Stimulated activated CD4-positive, alpha-beta T cell treated with anti-CD3 and anti-CD28 coated beads, Interleukin-15, amount 100 ng/mL, for 48 hours (primary cell): ENCODE measurements around the gene CIAO2B.
"Not testable (repeated sequence)": the region's sequence is repeated elsewhere in the genome, so short reads cannot be mapped to it uniquely, and the experiment has no call there.

ENCODE experiments used
- DNase-seq, 2 donors: peaks; one replicate each; pipeline ENCODE4 v3.0.0-alpha.2; 2020; ENCODE audit warnings: low read depth in 2 of 2

CIAO2B gene

DNA sequence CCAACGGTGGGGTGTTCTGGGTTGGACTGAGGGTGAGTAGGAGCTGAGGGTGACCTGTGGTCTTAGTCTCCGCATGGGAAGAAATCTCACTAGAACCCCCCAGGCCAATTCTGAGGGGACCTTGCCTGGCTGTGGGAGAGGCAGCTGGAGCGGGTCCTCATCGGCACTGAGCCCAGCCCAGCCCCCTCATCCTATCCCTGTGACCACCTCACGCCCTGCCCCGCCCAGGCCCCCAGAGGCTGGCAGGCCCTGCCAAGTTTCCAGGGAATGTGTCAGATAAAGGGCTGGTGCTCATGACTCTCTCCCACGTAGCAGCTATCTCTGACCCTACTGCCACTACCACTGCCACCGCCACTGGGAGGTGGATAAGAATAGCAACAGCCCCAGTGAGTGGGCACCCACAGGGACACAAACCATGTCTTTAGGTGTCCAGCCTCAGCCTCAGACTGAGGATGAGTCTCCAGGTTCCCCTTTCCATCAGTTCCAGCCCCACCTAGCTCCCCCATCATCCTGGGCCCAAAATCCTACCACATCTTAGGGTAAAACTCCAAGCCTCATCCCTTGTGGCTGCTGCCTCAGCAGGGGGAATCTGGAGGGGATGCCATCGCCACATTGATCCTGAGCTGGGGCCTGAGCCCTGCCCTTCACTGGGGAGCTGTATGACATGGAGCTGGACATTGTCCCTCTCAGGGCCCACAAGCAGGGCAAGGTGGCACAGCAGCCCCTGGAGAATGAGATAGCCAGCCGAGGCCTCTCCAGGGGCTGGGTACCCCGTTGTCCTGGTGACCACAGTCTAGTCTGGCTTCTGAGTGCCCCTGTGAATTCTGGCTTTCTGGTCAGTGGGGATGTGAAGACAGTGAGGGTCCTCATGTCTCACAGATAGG lies 30.4 kb downstream of the CIAO2B start:
- DNase-seq = no peak

DNA sequence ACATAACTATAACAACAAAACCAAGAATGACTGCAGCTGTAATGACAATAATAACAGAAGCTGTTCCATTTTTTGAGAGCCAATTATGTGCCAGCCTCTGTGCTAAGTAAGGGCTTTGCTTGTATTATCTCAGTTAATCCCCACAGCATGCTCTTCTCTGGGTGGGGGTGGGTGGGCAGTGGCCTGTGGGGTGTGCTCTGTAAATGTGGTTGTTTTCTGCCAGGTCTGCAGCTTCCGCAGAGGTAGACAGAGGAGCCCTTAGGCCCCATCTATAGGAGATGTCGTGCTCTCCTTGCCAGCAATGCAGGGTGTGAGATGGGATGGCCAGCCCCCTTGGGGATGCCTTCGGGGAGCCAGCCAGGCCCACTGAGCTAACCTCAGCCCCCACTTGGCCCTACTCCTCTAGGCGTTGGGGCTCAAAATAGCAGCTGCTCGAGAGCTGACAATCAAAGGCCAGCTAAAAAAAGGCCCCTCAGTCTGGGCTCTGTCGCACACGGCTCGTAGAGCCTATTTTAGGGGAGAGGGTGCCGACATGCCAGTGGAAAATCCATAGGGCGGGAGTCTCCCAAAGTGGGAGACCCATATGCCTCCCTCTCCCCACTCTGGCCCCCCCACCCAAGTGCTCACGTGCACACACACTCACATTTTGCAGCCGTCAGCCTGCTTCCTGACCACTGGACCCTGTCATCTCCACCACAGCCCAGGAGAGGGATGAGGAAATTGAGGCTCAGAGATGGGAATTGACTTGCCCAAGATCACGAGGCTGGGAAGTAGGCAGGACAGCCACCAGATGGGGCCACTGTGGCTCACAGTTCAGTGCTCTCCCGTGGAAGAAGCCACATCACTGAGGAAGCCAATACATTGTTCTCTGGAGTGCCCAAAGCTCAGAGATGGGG lies 31.3 kb downstream of the CIAO2B start:
- DNase-seq = no peak

DNA sequence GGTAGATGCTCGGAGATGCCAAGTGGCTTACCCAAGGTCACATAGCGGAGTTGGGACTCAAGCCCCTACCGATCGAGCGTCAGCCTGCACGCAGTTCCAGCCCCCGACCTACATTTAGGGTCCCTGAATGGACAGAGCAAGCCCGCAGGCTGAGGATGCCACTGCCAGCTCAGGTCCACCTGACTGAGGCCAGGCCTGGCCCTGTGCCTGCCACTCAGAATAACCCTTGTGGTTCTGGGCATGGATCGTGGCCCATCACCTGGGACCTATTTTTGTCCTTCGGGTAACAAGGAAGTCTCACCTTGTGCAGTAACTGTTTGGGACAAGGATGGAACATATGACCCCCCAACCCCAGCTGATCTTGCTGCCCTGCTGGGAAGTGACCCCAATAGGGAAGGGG lies 32.6 kb downstream of the CIAO2B start:
- DNase-seq = no peak

DNA sequence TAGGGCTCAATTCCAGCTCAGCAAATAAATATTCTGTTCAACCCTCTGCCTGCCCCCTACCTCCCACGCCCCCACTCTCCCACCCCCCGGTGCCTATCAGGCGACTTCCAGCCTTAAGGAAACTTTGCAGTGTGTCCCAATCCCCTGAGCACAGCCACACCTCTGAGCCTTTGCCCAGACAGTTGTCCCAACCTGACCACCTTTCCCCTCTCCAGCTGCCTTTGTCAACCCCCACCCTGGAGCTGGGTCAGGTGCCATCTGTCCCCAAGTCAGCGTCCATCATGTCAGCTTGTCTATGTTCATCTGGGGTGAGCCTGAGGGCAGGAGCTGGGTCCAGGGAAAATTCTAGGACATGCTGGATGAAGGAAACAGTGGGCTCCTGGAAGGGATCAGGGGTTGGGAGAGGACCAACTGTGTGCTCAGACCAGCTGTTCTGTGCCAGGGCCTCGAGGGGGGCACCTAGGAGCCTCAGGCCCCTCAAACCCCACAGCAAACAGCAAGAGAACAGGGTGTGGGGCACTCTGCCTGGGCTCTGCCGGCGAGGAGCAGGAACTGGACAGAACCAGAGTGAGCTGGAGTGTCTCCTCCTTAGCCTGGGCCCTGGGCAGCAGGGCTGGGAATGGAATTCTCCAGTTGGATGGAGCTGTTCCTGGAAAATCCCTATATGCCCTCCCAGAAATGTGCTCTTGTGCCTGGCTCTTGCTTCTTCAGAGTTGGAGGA lies 33.3 kb downstream of the CIAO2B start:
- DNase-seq = no peak

DNA sequence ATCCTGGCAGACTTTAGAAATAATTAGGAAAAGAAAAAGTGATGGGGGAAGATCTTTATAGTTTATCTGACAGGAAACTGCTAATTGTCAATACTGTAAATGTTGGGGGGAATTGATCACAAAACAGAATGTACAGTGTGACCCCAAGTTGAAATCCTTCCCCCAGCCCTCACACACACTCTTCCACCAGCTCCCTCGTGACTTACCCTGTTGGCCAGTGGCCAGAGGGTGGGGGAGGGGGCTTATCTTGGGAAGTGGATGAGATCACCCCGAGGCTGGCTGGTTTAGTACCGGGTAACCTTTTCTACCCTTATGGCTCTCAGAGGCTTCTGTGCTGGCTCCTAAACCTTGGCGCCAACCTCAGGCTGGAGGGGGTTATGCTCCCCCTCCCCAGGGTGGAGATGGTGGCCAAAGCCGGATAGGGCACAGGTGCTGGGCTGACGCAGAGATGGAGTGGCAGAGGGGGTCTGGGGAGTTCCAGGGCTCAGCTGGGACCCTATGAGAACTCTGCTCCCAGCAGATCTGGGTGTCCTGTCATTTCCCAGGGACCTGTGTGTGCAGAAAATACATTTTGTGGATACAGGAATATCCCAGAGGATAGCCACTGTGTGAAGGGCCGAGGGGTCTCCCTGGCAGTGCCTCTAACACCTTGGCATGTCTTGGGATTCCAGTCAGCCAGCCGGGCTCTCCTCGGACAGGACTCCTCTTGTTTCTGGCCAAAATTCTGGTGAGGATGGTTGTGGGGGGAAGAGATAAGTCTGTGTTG lies 34.1 kb downstream of the CIAO2B start:
- DNase-seq = no peak

DNA sequence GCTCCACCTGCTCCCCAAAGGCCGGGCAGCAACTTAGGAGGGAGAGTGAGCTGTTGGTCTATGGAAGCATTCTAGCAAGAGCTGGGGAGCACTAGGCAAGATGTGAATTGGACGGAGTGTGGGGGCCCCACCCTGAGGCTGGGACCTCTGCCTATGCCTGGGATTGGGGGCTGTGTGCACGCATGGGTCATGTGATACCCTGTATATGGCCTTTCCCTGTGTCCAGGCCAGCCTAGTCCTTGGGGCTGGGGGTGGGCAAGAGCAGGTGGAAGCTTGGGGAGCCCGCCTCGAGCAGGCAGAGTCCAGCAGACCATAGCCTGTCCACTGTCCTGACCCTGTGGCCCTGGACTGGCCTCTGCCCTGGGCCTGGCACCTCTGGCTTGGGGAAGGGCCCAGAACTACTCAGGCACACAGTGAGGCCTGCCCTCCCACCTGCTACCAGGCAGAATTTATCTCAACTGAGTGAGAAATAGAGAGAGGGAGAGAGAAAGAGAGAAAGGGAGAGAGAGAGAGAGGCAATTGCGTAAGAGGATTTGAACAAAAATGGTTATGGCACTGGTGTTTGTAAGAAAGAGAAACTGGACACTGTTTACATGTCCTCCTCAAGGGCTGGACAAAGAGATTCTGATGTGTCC lies 34.8 kb downstream of the CIAO2B start:
- DNase-seq = no peak

DNA sequence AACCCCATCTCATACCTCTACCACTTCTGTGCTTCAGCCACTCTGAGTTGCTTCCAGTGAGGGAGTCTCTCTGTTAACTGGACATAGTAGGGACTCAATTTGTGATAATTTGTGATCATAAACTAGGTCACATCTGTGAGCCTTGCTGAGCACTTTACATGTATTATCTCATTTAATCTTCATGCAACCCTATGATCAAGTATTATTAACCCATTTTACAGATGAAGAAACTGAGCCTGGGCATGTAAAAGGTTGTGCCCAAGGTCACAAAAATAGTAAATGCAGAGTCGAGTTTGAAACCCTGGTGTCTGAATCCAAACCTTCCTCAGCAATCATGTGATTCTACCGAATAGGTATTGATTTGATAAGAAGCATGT lies 35.3 kb downstream of the CIAO2B start:
- DNase-seq = no peak

DNA sequence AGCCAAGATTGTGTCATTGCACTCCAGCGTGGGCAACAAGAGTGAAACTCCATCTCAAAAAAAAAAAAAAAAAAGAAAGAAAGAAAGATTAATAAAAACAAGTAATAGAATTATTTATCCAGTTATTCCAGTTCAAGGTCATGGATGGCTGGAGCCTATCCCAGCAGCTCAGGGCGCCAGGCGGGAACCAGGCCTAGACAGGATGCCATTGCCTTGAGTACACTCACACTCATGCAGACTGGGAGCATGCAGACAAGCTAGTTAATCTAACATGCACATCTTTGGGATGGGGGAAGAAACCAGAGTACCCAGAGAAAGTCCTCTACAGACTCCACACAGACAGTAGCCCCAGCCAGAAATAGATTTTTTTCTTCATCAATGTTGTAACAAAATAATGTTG lies 36.0 kb downstream of the CIAO2B start:
- no peak for DNase-seq

DNA sequence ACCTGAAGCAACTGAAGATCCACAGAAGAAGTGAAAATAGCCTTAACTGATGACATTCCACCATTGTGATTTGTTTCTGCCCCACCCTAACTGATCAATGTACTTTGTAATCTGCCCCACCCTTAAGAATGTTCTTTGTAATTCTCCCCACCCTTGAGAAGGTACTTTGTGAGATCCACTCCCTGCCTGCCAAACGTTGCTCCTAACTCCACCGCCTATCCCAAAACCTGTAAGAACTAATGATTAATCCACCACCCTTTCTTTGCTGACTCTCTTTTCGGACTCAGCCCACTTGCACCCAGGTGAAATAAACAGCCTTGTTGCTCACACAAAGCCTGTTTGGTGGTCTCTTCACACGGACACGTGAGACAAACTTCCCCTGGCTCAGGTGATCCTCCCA lies 37.5 kb downstream of the CIAO2B start:
- DNase-seq = not testable (repeated sequence)

DNA sequence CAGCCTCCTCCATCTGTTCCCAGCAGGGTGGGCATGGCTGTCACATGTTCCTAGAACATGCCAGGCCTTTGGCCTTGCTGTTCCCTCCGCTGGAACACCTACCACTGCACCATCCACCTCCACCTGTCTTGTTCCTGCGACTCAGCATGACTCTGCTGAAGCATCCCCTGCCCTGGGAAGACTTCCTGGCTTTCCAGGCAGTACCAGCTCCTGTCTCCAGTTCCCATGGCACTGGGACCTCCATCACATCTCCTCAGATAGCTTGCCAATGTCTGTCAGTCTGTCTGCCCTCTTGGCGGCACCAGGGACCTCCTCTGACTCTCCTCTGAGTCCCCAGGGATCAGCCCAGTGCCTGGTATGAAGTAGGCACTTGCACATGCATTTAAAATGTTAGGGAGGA lies 38.2 kb downstream of the CIAO2B start:
- DNase-seq = no peak

DNA sequence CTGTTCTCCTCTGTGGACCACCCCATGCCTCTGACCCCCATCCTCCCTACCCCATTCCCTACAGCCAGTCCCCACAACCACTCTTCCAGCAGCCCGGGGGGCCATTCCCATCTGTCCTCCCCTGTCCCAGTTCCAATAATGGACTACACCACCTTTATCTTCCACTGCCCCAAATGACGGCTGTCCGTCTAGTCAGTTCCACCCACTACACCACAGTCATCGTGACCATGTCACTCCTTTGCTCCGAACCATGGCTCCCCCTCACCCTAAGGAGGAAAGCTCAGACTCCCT lies 38.6 kb downstream of the CIAO2B start:
- no peak for DNase-seq

DNA sequence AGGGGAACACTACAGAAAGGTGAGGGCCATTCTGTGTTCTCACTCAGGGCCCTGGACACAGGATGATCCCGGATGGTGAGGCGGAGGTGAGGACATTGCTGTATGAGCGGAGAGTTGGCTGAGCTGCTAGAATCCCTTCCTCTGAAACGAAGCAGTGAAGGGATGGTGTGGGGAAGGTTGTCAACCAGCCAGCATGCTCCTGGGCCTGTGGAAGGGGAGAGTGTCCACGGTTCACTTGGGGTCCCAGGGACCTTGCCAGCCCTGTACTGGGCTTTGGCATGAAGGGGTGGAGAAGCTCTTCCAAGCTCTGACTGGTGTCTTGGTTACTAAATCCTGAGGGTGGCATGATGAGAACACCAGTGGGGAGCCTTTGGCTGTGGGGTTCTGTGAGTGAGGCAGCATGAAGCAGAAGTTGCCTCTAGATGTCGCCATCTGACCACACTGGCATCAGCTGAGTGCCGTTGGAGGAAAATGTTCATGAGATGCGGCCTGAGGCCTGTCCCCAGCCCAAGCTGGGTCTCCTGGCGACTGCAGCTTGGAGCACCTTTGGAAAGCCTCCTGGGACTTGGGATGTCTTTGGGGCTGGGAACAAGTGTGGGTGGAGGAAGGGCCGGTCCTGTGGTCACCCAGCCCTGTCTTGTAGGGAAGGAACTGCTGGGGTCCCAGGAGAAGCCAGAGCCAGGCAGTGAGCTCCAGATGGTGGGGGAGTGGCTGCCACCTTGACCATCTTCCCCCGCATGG lies 39.1 kb downstream of the CIAO2B start:
- no peak for DNase-seq

DNA sequence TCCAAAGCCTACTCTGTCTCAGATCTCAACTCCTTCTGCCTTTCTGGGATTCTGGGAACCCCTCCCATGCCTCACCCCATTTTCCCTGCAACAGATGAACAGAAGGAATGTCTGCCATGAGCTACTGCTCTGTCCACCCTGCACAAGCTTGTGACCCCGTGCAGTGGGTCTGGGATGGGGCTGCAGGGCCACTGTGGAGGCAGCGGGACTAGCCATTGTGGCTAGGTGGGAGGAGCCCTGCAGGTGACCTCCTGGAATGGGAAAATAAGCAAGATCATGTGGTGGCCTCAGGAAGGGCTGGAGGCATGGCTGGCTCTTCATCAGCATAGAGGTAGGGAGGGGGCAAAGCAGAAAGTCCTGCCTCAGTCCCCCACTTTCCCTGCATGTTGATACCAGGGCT lies 40.1 kb downstream of the CIAO2B start:
- DNase-seq = no peak

DNA sequence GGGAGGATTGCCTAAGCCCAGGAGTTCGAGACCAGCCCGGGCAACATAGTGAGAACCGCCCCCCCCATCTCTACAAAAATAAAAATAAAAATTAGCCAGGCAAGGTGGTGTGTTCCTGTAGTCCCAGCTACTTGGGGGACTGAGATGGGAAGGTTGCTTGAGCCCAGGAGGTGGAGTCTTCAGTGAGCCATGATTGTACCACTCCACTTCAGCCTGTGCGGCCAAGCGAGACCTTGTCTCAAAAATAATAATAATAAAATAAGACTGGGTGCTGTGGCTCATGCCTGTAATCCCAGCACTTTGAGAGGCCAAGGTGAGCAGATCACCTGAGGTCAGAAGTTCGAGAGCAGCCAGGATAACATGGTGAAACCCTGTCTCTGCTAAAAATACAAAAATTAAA lies 42.4 kb downstream of the CIAO2B start:
- DNase-seq = no peak

DNA sequence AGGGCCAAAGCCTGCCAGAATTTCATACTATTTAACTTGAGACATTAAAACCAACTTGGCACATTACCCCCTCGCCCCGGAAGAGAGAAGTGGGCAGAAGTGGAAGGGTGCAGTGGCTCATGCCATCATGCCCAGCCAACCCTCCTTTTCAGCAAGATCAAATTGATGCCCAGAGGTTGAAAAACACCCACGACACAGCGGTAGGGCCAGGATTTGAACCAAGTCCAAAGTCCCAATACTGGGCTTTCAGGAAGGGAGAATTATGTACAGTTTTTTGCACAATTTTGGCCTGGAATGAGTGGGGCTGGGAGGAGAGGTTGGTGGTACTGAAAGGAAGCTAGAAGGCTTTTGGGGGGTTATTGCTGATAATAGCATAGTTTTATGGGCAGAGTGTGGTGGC lies 42.8 kb downstream of the CIAO2B start:
- no peak for DNase-seq

DNA sequence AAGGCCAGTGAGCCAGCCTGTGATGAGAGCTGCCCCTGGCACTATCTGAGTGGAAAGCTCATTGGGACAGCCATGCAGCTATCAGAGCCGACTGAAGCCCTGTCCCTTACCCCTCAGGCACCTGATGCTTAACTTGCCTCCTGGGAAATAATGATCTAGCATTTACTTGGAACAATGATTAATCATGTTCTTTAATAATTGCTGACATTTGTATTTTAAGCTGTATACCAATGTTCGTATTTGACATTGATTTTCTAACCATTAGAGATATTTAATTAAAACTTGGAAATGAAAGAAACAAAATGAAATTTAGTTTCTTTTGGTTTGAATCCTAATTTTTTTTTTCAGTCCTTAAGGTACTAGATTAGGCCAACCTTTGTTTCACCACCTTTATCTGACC lies 43.4 kb downstream of the CIAO2B start:
- DNase-seq = no peak

DNA sequence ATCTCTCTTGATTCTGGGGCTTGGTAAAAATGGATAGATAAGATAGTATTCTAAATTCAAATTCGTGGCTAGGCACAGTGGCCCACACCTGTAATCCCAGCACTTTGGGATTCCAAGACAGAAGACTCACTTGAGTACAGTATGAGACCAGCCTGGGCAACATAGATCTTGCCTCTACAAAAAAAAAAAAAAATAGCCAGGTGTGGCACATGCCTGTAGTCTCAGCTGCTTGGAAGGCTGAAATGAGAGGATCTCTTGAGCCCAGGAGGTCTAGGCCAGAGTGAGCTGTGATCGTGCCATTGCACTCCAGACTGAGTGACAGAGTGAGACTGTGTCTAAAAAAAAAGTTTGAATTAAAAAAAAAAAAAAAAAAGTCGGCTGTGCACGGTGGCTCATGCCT lies 44.6 kb downstream of the CIAO2B start:
- no peak for DNase-seq

DNA sequence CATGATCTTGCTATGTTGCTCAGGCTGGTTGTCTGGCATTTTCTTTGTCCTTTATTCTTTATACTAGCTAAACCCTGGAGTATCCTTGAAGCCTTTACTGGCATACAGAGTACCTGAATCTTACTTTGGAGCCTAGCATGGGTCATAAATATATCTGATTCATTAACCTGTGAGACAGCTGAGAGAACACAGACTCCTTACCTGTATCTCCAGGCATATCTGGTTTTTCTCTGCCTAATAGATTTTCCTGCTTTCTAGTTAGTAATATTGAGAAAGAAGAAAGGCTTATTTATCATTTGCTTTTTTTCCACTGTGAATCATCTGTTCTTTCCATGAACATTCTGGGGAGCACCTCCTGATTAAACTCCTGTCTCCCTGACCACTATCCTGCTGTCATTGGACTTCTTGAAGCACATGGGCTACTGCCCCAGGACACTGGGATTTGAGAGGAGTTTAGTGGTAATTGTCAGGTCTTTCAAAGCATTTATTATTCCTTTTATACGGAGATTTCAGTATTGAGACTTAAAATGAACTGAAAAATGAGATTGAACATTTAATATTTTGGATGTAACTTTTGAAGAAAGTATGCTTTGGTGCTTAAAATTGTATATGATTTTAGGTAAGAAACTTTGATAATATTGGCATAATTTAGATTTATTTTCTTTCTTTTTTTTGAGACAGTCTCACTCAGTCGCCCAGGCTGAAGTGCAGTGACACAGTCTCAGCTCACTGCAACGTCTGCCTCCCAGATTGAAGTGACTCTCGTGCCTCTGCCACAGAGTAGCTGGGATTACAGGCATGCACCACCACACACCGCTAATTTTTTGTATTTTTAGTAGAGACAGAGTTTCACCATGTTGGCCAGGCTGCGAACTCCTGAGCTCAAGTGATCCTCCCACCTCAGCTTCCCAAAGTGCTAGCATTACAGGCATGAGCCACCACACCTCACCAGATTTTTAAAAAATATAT lies 45.3 kb downstream of the CIAO2B start:
- no peak for DNase-seq

DNA sequence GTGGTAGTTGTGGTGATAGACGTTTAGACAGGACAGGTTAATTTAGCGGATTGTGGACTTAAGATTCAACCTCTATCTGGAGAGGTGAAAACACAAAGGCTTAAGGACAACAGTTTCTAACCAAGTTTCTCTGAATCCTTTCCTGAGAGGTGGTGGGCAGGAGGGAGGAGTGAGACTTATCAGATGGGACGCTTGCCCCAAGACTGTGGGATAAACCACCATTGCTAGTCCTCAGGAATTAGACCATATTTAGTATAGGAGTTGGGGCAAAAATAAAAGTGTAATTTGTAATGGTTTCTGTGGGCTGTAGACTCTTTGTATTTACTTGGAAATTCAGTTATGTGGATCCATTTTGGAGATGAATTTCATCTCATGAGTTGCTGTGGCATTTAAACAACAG lies 47.3 kb downstream of the CIAO2B start:
- DNase-seq = no peak
